Measurements from ENCODE around the gene ZNF254.

ZNF254 gene

GRCh38 chr19:24140591-24140990 lies 53.6 kb downstream of the ZNF254 start:
- TF ChIP-seq CTCF (IDR thresholded peaks at IDR 0.05; ENCODE audit: low read depth, low read length, missing control alignments), result no peak
- no peak overlapping the region for H3K4me3 ChIP-seq (ENCODE audit: low read depth, low read length)
- no peak for DNase-seq (ENCODE audit: low read depth)

DNA sequence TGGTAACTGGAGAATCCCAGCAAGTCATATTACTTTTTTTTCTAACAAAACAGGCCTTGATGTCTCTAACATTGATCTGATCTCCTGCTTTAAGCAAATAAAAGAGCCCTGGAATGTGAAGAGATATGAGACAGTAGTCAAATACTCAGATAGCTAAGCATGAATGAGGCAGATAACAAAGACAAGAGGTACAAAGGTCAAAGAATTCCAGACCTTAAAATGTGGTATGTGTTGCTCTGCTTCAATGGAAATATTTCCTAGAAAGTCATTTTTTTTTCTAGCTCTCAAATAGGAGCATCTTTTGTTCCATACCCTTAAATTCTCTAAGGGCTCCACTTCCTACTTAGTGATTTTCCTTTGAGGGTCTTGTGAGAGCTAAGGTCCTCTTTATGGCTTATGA lies 54.6 kb downstream of the ZNF254 start:
- no peak for DNase-seq (ENCODE audit: low read depth)
- H3K4me3 ChIP-seq (ENCODE audit: low read depth, low read length), result no peak overlapping the region

DNA sequence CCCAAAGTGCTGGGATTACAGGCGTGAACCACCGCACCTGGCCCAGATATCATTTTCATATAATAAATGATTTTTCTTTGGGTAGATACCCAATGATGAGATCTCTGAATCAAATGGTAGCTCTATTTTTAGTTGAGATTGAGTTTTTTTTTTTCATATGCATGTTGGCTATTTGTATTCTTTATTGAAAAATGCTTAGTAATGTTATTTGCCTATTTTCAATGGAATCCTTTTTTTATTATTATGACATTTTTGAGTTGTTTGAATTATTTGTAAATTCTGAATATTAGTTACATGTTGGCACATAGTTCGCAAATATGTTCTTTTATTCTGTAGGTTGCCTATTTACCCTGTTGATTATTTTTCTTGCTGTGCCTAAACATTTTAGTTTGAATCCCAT lies 55.8 kb downstream of the ZNF254 start:
- no peak overlapping the region for H3K4me3 ChIP-seq (ENCODE audit: low read depth, low read length)
- DNase-seq (ENCODE audit: low read depth), result no peak
- TF ChIP-seq CTCF (IDR thresholded peaks at IDR 0.05; ENCODE audit: low read depth, low read length, missing control alignments), result no peak

More for the DNA sequence above, 54.6 kb downstream of the ZNF254 start:
- no peak for TF ChIP-seq CTCF (IDR thresholded peaks at IDR 0.05; ENCODE audit: low read depth, low read length, missing control alignments)

- peak; percentile 34 for TF ChIP-seq CTCF (IDR thresholded peaks at IDR 0.05; ENCODE audit: low read depth, low read length, missing control alignments)
- no peak overlapping the region for H3K4me3 ChIP-seq (ENCODE audit: low read depth, low read length)
- no peak for DNase-seq (ENCODE audit: low read depth)
These were observed 72.7 kb downstream of the ZNF254 start for GRCh38 chr19:24159707-24160106.

DNA sequence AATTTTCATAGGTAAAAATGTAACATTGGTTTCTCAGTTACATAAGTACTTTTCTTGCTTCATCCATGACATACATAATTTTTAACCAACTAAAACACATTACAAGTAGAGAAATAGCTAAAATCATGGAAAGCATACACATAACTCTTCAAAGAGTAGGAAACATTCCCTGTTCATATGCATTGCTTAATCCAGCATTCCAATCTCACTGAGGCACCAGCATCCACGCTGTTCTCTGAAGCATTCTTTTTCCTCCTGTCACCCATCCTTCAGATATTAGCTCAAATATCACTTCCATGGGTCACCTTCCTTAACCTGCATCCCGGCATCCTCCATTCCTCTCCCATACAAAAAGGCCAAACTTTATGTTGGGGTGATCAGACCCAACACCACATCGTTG lies 79.1 kb downstream of the ZNF254 start:
- no peak for DNase-seq (ENCODE audit: low read depth)
- TF ChIP-seq CTCF (IDR thresholded peaks at IDR 0.05; ENCODE audit: low read depth, low read length, missing control alignments), result no peak
- H3K4me3 ChIP-seq (ENCODE audit: low read depth, low read length), result no peak overlapping the region

GRCh38 chr19:24173882-24174281 lies 86.9 kb downstream of the ZNF254 start:
- TF ChIP-seq CTCF (IDR thresholded peaks at IDR 0.05; ENCODE audit: low read depth, low read length, missing control alignments), result no peak
- no peak overlapping the region for H3K4me3 ChIP-seq (ENCODE audit: low read depth, low read length)
- DNase-seq (ENCODE audit: low read depth), result no peak

DNA sequence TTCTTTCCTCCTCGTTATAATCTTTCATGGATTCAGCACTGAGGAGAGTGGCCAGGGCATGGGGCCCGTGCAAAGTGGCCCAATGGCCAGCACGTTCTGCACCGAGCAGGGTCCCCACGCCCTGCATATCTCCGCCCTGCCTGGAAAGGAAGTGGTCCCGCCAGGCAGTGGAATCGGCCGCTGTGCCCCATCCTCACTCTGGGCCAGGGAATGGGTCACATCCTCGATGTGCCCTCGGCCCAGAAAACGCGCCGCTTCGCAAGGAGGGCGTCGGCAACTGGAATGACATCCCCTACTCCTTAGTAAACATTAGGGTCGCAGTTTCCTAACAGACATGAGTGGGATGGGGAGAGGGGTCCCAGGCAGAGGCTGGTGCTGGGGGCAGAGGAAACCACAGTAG lies 90.7 kb downstream of the ZNF254 start:
- TF ChIP-seq CTCF (IDR thresholded peaks at IDR 0.05; ENCODE audit: low read depth, low read length, missing control alignments), result no peak
- no peak for DNase-seq (ENCODE audit: low read depth)
- H3K4me3 ChIP-seq (ENCODE audit: low read depth, low read length), result no peak overlapping the region

All from GM12864 (cell line).